Kidney (tissue), 14 donors: ENCODE results near the gene FLT1. TPM values are rescaled to one million over a fixed set of nuclear protein-coding genes. Genes with fewer than 3 reads are reported as not detected.

ENCODE experiments used
- DNase-seq, 5 donors: peaks; one replicate each; pipeline ENCODE4 v3.0.0-alpha.2; 2013 to 2020
- FAIRE-seq: peaks from 2 replicates; lab custom pipeline; 2012; peaks lifted over from hg19 to GRCh38; lab: Jason Lieb, UNC
- H3K27ac ChIP-seq, 2 donors: one replicate each; pipeline ENCODE4 v1.7.0; 2013; ENCODE audit warnings: low read depth in 2 of 2, low read length in 2 of 2, inconsistent platforms in 1 of 2
- H3K27me3 ChIP-seq: one replicate; pipeline ENCODE4 v1.7.1; 2013; ENCODE audit warnings: low read length, inconsistent platforms; ENCODE audit not compliant: control insufficient read depth, insufficient read depth
- H3K36me3 ChIP-seq, 3 donors: one replicate each; pipeline versions ENCODE4 v1.7.0 to v1.7.1; 2013; ENCODE audit warnings: low read length in 3 of 3, control low read depth in 1 of 3, inconsistent platforms in 1 of 3; ENCODE audit not compliant: insufficient read depth in 3 of 3, control insufficient read depth in 2 of 3
- H3K4me1 ChIP-seq, 3 donors: one replicate each; pipeline versions ENCODE4 v1.7.0 to v1.7.1; 2013; ENCODE audit warnings: low read length in 3 of 3, inconsistent platforms in 1 of 3, low read depth in 1 of 3; ENCODE audit not compliant: control insufficient read depth in 2 of 3, insufficient read depth in 2 of 3
- H3K4me3 ChIP-seq, 3 donors: one replicate each; pipeline versions ENCODE4 v1.7.0 to v1.8.1; 2013; ENCODE audit warnings: low read length in 3 of 3, control low read depth in 1 of 3, inconsistent platforms in 1 of 3
- H3K9ac ChIP-seq, 3 donors: one replicate each; pipeline versions ENCODE4 v1.7.0 to v1.7.1; 2013; ENCODE audit warnings: low read length in 3 of 3, control low read depth in 1 of 3, inconsistent platforms in 1 of 3
- H3K9me3 ChIP-seq, 3 donors: one replicate each; pipeline versions ENCODE4 v1.7.0 to v1.7.1; 2013; ENCODE audit warnings: low read length in 3 of 3, control low read depth in 1 of 3, inconsistent platforms in 1 of 3; ENCODE audit not compliant: control insufficient read depth in 2 of 3, insufficient read depth in 1 of 3
- CTCF ChIP-seq: IDR thresholded peaks from 3 replicates; pipeline ENCODE4 v1.5.1; 2012; ENCODE audit warnings: mild to moderate bottlenecking, moderate library complexity, borderline replicate concordance; ENCODE audit not compliant: insufficient read depth; ENCODE audit errors: extremely low read depth
- intact Hi-C: fragments of 100-400 bp; cut with DNase I; formaldehyde crosslinking; loops from one replicate; pipeline ENCODE4 v1.11.1; 2022
- polyA plus RNA-seq: library from polyadenylated mRNA; stranded (reverse); fragments of 350-450 nt; fragmentation: Illumina TruSeq; extraction: RNeasy Lipid Tissue Mini Kit (QIAGEN cat#74804); gene quantifications from one replicate; pipeline ENCODE4 v1.2.3, GENCODE V29; 2014; ENCODE audit warnings: low read depth, low replicate concordance; ENCODE audit not compliant: insufficient read depth
- total RNA-seq: library from RNA; stranded (reverse); fragmentation: NEBNext Ultra II Directional; extraction: Animal tissue kit (Norgen Biotek cat#: 25700); gene quantifications from one replicate; pipeline ENCODE4 v1.2.1, GENCODE V29; 2021
- donor health status: control.
- donor health status: control.
- donor health status: control.
- donor health status: control.
- donor health status: control.
- donor health status: DM: yes; HTN: yes; CAD: no.
- donor health status: Normal renal cell carcinoma (clear cell type).

The FLT1 gene
- total and polyA plus RNA-seq, 2 donors from 2014 or later, result 17.2 to 45.7 TPM

GRCh38 chr13:28485551-28485950, 9.4 kb downstream of the FLT1 start:
- FAIRE-seq, result no peak

GRCh38 chr13:28485097-28485496, 9.8 kb downstream of the FLT1 start:
- FAIRE-seq (no peak), DNase-seq (no peak)
- H3K27me3 ChIP-seq, result no peaks in the 10 kb centered on the region
- H3K9me3 ChIP-seq, result no peaks in the 10 kb centered on the region
- intact Hi-C loops, result no loop called here
- H3K36me3 ChIP-seq, result no peaks in the 10 kb centered on the region
- no peak overlapping the region for H3K9ac ChIP-seq
- TF ChIP-seq CTCF, result no peak
- H3K4me1 ChIP-seq, result no peaks in the 10 kb centered on the region
- no peak overlapping the region for H3K4me3 ChIP-seq
- no peak overlapping the region for H3K27ac ChIP-seq

More at GRCh38 chr13:28485551-28485950, 9.4 kb downstream of the FLT1 start:
- Histone ChIP-seq H3K4me3 (no peak overlapping the region), H3K27me3 (peaks cover 3% of the 10 kb centered on the region), H3K27ac (no peak overlapping the region), H3K9ac (no peak overlapping the region), H3K4me1 (no peaks in the 10 kb centered on the region), H3K9me3 (no peaks in the 10 kb centered on the region), H3K36me3 (no peaks in the 10 kb centered on the region)
- DNase-seq, result no peak
- no peak for TF ChIP-seq CTCF
- intact Hi-C loops, result no loop called here

- H3K36me3 ChIP-seq, result no peaks in the 10 kb centered on the region
- intact Hi-C loops, result no loop called here
- FAIRE-seq (no peak), DNase-seq (no peak)
- H3K4me1 ChIP-seq, result no peaks in the 10 kb centered on the region
- no peak for TF ChIP-seq CTCF
- H3K9ac ChIP-seq, result no peak overlapping the region
- H3K4me3 ChIP-seq, result no peak overlapping the region
- no peak overlapping the region for H3K27ac ChIP-seq
- no peaks in the 10 kb centered on the region for H3K9me3 ChIP-seq
- H3K27me3 ChIP-seq, result no peaks in the 10 kb centered on the region
These were observed 11.5 kb downstream of the FLT1 start for GRCh38 chr13:28483313-28483931.

DNA sequence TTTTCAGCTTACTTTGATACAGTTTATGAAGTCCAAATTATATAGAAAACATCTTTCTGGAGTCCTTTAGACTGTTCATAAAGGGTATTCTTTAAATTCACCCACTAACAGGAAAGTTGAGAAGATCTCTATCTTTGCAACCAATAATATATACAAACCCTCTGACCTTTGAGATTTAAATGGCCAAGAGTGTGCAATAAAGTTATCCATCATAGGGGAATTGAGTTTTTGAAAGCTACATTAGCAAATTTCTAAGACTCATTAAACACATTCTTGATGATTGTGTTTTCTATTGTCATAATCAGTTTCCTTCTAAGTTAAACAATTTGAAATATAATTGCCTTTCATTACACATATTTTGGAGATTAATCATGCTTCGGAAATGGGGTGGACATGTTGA, 15.9 kb downstream of the FLT1 start:
- no peak overlapping the region for H3K9ac ChIP-seq
- H3K36me3 ChIP-seq, result no peaks in the 10 kb centered on the region
- intact Hi-C loops, result no loop called here
- no peaks in the 10 kb centered on the region for H3K4me1 ChIP-seq
- FAIRE-seq, result no peak
- no peaks in the 10 kb centered on the region for H3K27me3 ChIP-seq
- no peak overlapping the region for H3K4me3 ChIP-seq
- no peaks in the 10 kb centered on the region for H3K9me3 ChIP-seq
- no peak overlapping the region for H3K27ac ChIP-seq
- TF ChIP-seq CTCF, result no peak
- DNase-seq, result no peak
